Keratinocyte (primary cell): ENCODE data around the gene XRN2. TPM values are rescaled to one million over a fixed set of nuclear protein-coding genes. Genes with fewer than 3 reads are reported as not detected.

Source experiments
- DNase-seq: peaks from one replicate; pipeline ENCODE4 v3.0.0-alpha.2; 2011; ENCODE audit warnings: low read depth, missing footprints, low spot score
- FAIRE-seq: peaks from 2 replicates; lab custom pipeline; 2011; peaks lifted over from hg19 to GRCh38; lab: Jason Lieb, UNC
- H2AFZ ChIP-seq: 2 replicates; pipeline ENCODE4 v1.6.0; 2012; ENCODE audit warnings: low read length, control low read depth, inconsistent platforms; ENCODE audit not compliant: control insufficient read depth
- H3K27ac ChIP-seq: 2 replicates; pipeline ENCODE4 v1.5.1; 2011; ENCODE audit warnings: low read length; ENCODE audit not compliant: control insufficient read depth, insufficient read depth
- H3K27me3 ChIP-seq: 3 replicates; pipeline ENCODE4 v1.6.0; 2011; ENCODE audit warnings: low read length; ENCODE audit not compliant: control insufficient read depth, insufficient read depth; ENCODE audit errors: extremely low read depth
- H3K36me3 ChIP-seq, 2 experiments: 2 replicates in 1 of 2; 3 replicates in 1 of 2; pipeline ENCODE4 v1.5.1; 2011; ENCODE audit warnings: low read length in 2 of 2, mild to moderate bottlenecking in 1 of 2; ENCODE audit not compliant: control insufficient read depth in 2 of 2, insufficient read depth in 2 of 2; ENCODE audit errors: extremely low read depth in 1 of 2
- H3K4me1 ChIP-seq: 3 replicates; pipeline ENCODE4 v1.5.1; 2011; ENCODE audit warnings: low read length; ENCODE audit not compliant: control insufficient read depth, insufficient read depth; ENCODE audit errors: extremely low read depth
- H3K4me2 ChIP-seq: 3 replicates; pipeline ENCODE4 v1.6.0; 2011; ENCODE audit warnings: low read depth, low read length; ENCODE audit not compliant: control insufficient read depth, insufficient read depth; ENCODE audit errors: extremely low read depth
- H3K4me3 ChIP-seq, 3 experiments: fragments of 200-600 bp in 1 of 3; sonication (generic) in 1 of 3; 2 replicates in 2 of 3; 3 replicates in 1 of 3; pipeline ENCODE4 v1.5.1; 2011 to 2016; ENCODE audit warnings: low read length in 3 of 3, mild to moderate bottlenecking in 3 of 3, control low read depth in 2 of 3, inconsistent platforms in 1 of 3, low read depth in 1 of 3, mixed read lengths in 1 of 3, mixed run types in 1 of 3, moderate library complexity in 1 of 3; ENCODE audit not compliant: control insufficient read depth in 2 of 3, insufficient read depth in 2 of 3; ENCODE audit errors: extremely low read depth in 1 of 3
- H3K79me2 ChIP-seq: 2 replicates; pipeline ENCODE4 v1.6.0; 2012; ENCODE audit warnings: low read length; ENCODE audit not compliant: control insufficient read depth, insufficient read depth
- H3K9ac ChIP-seq: 3 replicates; pipeline ENCODE4 v1.6.0; 2011; ENCODE audit warnings: low read length; ENCODE audit not compliant: control insufficient read depth, insufficient read depth; ENCODE audit errors: extremely low read depth
- H3K9me1 ChIP-seq: 3 replicates; pipeline ENCODE4 v1.6.0; 2011; ENCODE audit warnings: low read length; ENCODE audit not compliant: control insufficient read depth, insufficient read depth; ENCODE audit errors: extremely low read depth
- H3K9me3 ChIP-seq: 2 replicates; pipeline ENCODE4 v1.5.1; 2012; ENCODE audit warnings: low read depth, low read length; ENCODE audit not compliant: control insufficient read depth
- H4K20me1 ChIP-seq: 3 replicates; pipeline ENCODE4 v1.6.0; 2011; ENCODE audit warnings: low read length; ENCODE audit not compliant: control insufficient read depth, insufficient read depth; ENCODE audit errors: extremely low read depth
- CTCF ChIP-seq, 3 experiments: IDR thresholded peaks in 1 of 3; conservative IDR thresholded peaks in 1 of 3; optimal IDR thresholded peaks in 1 of 3; 2 replicates in 2 of 3; 3 replicates in 1 of 3; pipeline versions ENCODE3 to v1.5.1; 2011; ENCODE audit warnings: low read length in 3 of 3, mild to moderate bottlenecking in 3 of 3, moderate library complexity in 2 of 3, control low read depth in 1 of 3, inconsistent platforms in 1 of 3; ENCODE audit not compliant: insufficient read depth in 2 of 3; ENCODE audit errors: extremely low read depth in 1 of 3
- EZH2 ChIP-seq: IDR thresholded peaks from one replicate; pipeline ENCODE4 v1.6.1; 2012; ENCODE audit warnings: inconsistent platforms, mild to moderate bottlenecking, low read length, moderate library complexity
- dilution Hi-C: fragments of 300-500 bp; cut with MboI; formaldehyde crosslinking; loops from one replicate; pipeline ENCODE4 v1.7.0; 2020; ENCODE audit warnings: low sequenced_read_pairs; ENCODE audit not compliant: extremely low pct_ligation_motif_present
- polyA plus RNA-seq, 5 experiments: library from polyadenylated mRNA; depleted of rRNA in 3 of 5; stranded (reverse) in 3 of 5; stranded (forward) in 1 of 5; unstranded in 1 of 5; fragments of >200 nt; gene quantifications; 1 replicate in 1 of 5; 2 replicates in 3 of 5; 3 replicates in 1 of 5; pipeline versions ENCODE4 v1.2.1 to v1.2.3, GENCODE V29; 2011 to 2012; ENCODE audit warnings: missing spikeins in 2 of 5, low read depth in 1 of 5, low replicate concordance in 1 of 5

XRN2 gene
- polyA plus RNA-seq, 1 donor (not counting 4 experiments of a cell fraction or from before 2014, with no cell fraction given), result 85.8 TPM

- dilution Hi-C loops, result no loop called here
- H4K20me1 ChIP-seq, result no peaks in the 10 kb centered on the region
- no peak for FAIRE-seq
These were observed 6.7 kb downstream of the XRN2 start for GRCh38 chr20:21309678-21310467.

GRCh38 chr20:21312813-21313474 is 9.8 kb downstream of the XRN2 start:
- no peaks in the 10 kb centered on the region for H3K27me3 ChIP-seq
- FAIRE-seq (no peak), DNase-seq (no peak)
- no peak overlapping the region for H3K4me2 ChIP-seq
- H3K9me3 ChIP-seq, result no peaks in the 10 kb centered on the region
- dilution Hi-C loops, result no loop called here
- H3K9ac ChIP-seq, result no peak overlapping the region
- no peak overlapping the region for H3K27ac ChIP-seq
- no peak overlapping the region for H2AFZ ChIP-seq
- TF ChIP-seq CTCF (optimal IDR thresholded peaks at IDR 0.05 in 1 of 3, IDR thresholded peaks at IDR 0.05 in 1 of 3, conservative IDR thresholded peaks at IDR 0.05 in 1 of 3; ENCODE audit: extremely low read depth in 1 of 3, insufficient read depth in 2 of 3, low read length in 3 of 3), result no peak
- TF ChIP-seq EZH2, result no peak
- H4K20me1 ChIP-seq, result peaks cover 3% of the 10 kb centered on the region
- no peak overlapping the region for H3K4me3 ChIP-seq
- peaks cover 4% of the 10 kb centered on the region for H3K9me1 ChIP-seq
- H3K4me1 ChIP-seq, result peaks cover 35% of the 10 kb centered on the region
- H3K36me3 ChIP-seq, result peaks cover 0 to 3% of the 10 kb centered on the region in 2 experiments
- H3K79me2 ChIP-seq, result peaks cover 98% of the 10 kb centered on the region

More at GRCh38 chr20:21309678-21310467, 6.7 kb downstream of the XRN2 start:
- Histone ChIP-seq H3K4me3 (no peak overlapping the region), H2AFZ (no peak overlapping the region), H3K9ac (no peak overlapping the region), H3K9me3 (no peaks in the 10 kb centered on the region), H3K27me3 (no peaks in the 10 kb centered on the region), H3K9me1 (no peaks in the 10 kb centered on the region), H3K4me1 (peaks cover 22% of the 10 kb centered on the region), H3K4me2 (no peak overlapping the region), H3K79me2 (peaks cover 74% of the 10 kb centered on the region), H3K27ac (no peak overlapping the region), H3K36me3 (peaks cover 0 to 5% of the 10 kb centered on the region in 2 experiments)
- no peak for TF ChIP-seq EZH2
- TF ChIP-seq CTCF (optimal IDR thresholded peaks at IDR 0.05 in 1 of 3, IDR thresholded peaks at IDR 0.05 in 1 of 3, conservative IDR thresholded peaks at IDR 0.05 in 1 of 3; ENCODE audit: extremely low read depth in 1 of 3, insufficient read depth in 2 of 3, low read length in 3 of 3), result no peak
- DNase-seq, result no peak
